GM23338 (cell line): Measurements from ENCODE around the gene CTU1. TPM values are rescaled to one million over a fixed set of nuclear protein-coding genes. Genes with fewer than 3 reads are reported as not detected.

ENCODE experiments used
- ATAC-seq: fragments of 200-7000 bp; cut with Tn5 transposase; 3 replicates; pipeline ENCODE4 v1.9.1; 2020
- DNase-seq: peaks from one replicate; pipeline ENCODE4 v3.0.0-alpha.2; 2015; ENCODE audit warnings: low spot score
- H2AFZ ChIP-seq: fragments of 200-600 bp; sonication (generic); 2 replicates; pipeline ENCODE4 v1.8.0; 2016; ENCODE audit warnings: antibody characterized with exemption, mild to moderate bottlenecking, moderate library complexity
- H3F3A ChIP-seq: fragments of 200-600 bp; sonication (generic); replicated peaks from 2 replicates; pipeline ENCODE4 v1.8.0; 2017; ENCODE audit warnings: antibody characterized with exemption, mixed run types, low read depth
- H3K27ac ChIP-seq: fragments of 200-600 bp; sonication (generic); 2 replicates; pipeline ENCODE4 v1.6.1; 2016; ENCODE audit warnings: low read depth
- H3K27me3 ChIP-seq: fragments of 200-600 bp; sonication (generic); 2 replicates; pipeline ENCODE4 v1.8.0; 2016; ENCODE audit warnings: mild to moderate bottlenecking, mixed run types, moderate library complexity; ENCODE audit not compliant: insufficient read depth
- H3K36me3 ChIP-seq: fragments of 200-600 bp; sonication (generic); 2 replicates; pipeline ENCODE4 v1.8.0; 2016; ENCODE audit warnings: mild to moderate bottlenecking; ENCODE audit not compliant: insufficient read depth
- H3K4me1 ChIP-seq: fragments of 200-600 bp; sonication (generic); 2 replicates; pipeline ENCODE4 v1.8.0; 2016; ENCODE audit warnings: mild to moderate bottlenecking, moderate library complexity; ENCODE audit not compliant: insufficient read depth
- H3K4me2 ChIP-seq: fragments of 200-600 bp; sonication (generic); 2 replicates; pipeline ENCODE4 v1.7.1; 2017; ENCODE audit warnings: mixed run types
- H3K4me3 ChIP-seq: fragments of 200-600 bp; sonication (generic); 2 replicates; pipeline ENCODE4 v1.6.1; 2016; ENCODE audit warnings: mixed run types
- H3K79me2 ChIP-seq: fragments of 200-600 bp; sonication (generic); replicated peaks from 2 replicates; pipeline ENCODE4 v1.8.0; 2017; ENCODE audit warnings: mild to moderate bottlenecking; ENCODE audit not compliant: insufficient read depth
- H3K9me2 ChIP-seq: fragments of 200-600 bp; sonication (generic); 2 replicates; pipeline ENCODE4 v1.8.0; 2017; ENCODE audit not compliant: insufficient read depth
- H4K20me1 ChIP-seq: fragments of 200-600 bp; sonication (generic); replicated peaks from 2 replicates; pipeline ENCODE4 v1.8.0; 2017; ENCODE audit warnings: mild to moderate bottlenecking; ENCODE audit not compliant: insufficient read depth
- H3K27ac Mint-ChIP-seq: 2 replicates; pipeline ENCODE4 v1.8.0; 2020; ENCODE audit warnings: inconsistent platforms, mild to moderate bottlenecking, moderate library complexity, mixed read lengths
- H3K27me3 Mint-ChIP-seq: 3 replicates; pipeline ENCODE4 v1.8.0; 2022; ENCODE audit warnings: low read depth, mild to moderate bottlenecking, moderate library complexity, mixed read lengths, inconsistent platforms; ENCODE audit not compliant: insufficient read depth, poor library complexity
- H3K36me3 Mint-ChIP-seq: 3 replicates; pipeline ENCODE4 v1.8.0; 2021; ENCODE audit warnings: low read depth, mild to moderate bottlenecking, inconsistent platforms, moderate library complexity, mixed read lengths
- H3K4me1 Mint-ChIP-seq: 3 replicates; pipeline ENCODE4 v1.8.0; 2020; ENCODE audit warnings: mild to moderate bottlenecking, inconsistent platforms, mixed read lengths
- H3K4me3 Mint-ChIP-seq: 3 replicates; pipeline ENCODE4 v1.8.0; 2021; ENCODE audit warnings: moderate library complexity, mild to moderate bottlenecking, inconsistent platforms, mixed read lengths
- H3K9me3 Mint-ChIP-seq: 3 replicates; pipeline ENCODE4 v1.8.0; 2020; ENCODE audit warnings: moderate library complexity, mild to moderate bottlenecking, inconsistent platforms, mixed read lengths
- CREB1 ChIP-seq: fragments of 250-450 bp; sonication (Bioruptor Pico); IDR thresholded peaks from 2 replicates; pipeline ENCODE4 v1.5.0; 2020; ENCODE audit warnings: low read depth, mild to moderate bottlenecking, moderate library complexity
- EZH2 ChIP-seq: fragments of 200-600 bp; sonication (generic); IDR thresholded peaks from one replicate; pipeline ENCODE4 v1.8.0; 2017; ENCODE audit warnings: antibody characterized with exemption, mild to moderate bottlenecking, low read depth; ENCODE audit not compliant: unreplicated experiment
- EZH2phosphoT487 ChIP-seq: fragments of 200-600 bp; sonication (generic); IDR thresholded peaks from one replicate; pipeline ENCODE4 v1.8.1; 2018; ENCODE audit warnings: antibody characterized with exemption; ENCODE audit not compliant: unreplicated experiment
- JUNB ChIP-seq: IDR thresholded peaks from one replicate; pipeline ENCODE4 v1.6.1; 2016; ENCODE audit warnings: antibody characterized with exemption; ENCODE audit not compliant: unreplicated experiment
- NANOG ChIP-seq: IDR thresholded peaks from 2 replicates; pipeline ENCODE4 v1.6.1; 2016; ENCODE audit warnings: antibody characterized with exemption, borderline replicate concordance
- POLR2AphosphoS5 ChIP-seq: IDR thresholded peaks from 2 replicates; pipeline ENCODE4 v1.6.1; 2016; ENCODE audit warnings: antibody characterized with exemption, low read depth
- STAT1 ChIP-seq: IDR thresholded peaks from one replicate; pipeline ENCODE4 v1.6.1; 2016; ENCODE audit warnings: antibody characterized with exemption; ENCODE audit not compliant: unreplicated experiment
- ZNF114 ChIP-seq: fragments of 250-450 bp; sonication (Bioruptor Pico); IDR thresholded peaks from 2 replicates; pipeline ENCODE4 v1.5.0; 2020; ENCODE audit warnings: mild to moderate bottlenecking, moderate library complexity
- ZNF331 ChIP-seq: fragments of 250-450 bp; sonication (Bioruptor Pico); IDR thresholded peaks from 2 replicates; pipeline ENCODE4 v1.5.0; 2020; ENCODE audit warnings: low read depth, mild to moderate bottlenecking, moderate library complexity
- polyA plus RNA-seq: library from polyadenylated mRNA; unstranded; fragments of >200 nt; fragmentation: Nextera tagmentation; extraction: Ambion mirVana; gene quantifications from 2 replicates; pipeline ENCODE4 v1.2.1, GENCODE V29; 2016
- total RNA-seq: library from RNA; depleted of rRNA; stranded (reverse); fragments of >200 nt; shearing (Covaris generic); gene quantifications from 2 replicates; pipeline ENCODE4 v1.2.3, GENCODE V29; 2014
- TF ChIP-seq, protein P1 (sequence below): IDR thresholded peaks from 2 replicates; pipeline ENCODE4 v1.6.1; 2016; ENCODE audit warnings: antibody characterized with exemption
- TF ChIP-seq, protein P2 (sequence below): IDR thresholded peaks from one replicate; pipeline ENCODE4 v1.6.1; 2018; ENCODE audit warnings: antibody characterized with exemption; ENCODE audit not compliant: unreplicated experiment
- TF ChIP-seq, protein P3 (sequence below): fragments of 250-450 bp; sonication (Bioruptor Pico); IDR thresholded peaks from 2 replicates; pipeline ENCODE4 v1.5.0; 2020; ENCODE audit warnings: mild to moderate bottlenecking, moderate library complexity
- TF ChIP-seq, protein P4 (sequence below), 2 experiments: fragments of 200-600 bp in 1 of 2; sonication (generic) in 1 of 2; conservative IDR thresholded peaks; 2 replicates each; pipeline versions ENCODE4 v1.5.1 to v1.6.1; 2016 to 2017; ENCODE audit warnings: antibody characterized with exemption in 2 of 2, low read depth in 2 of 2, mild to moderate bottlenecking in 2 of 2, moderate library complexity in 1 of 2

Gene CTU1
- total and polyA plus RNA-seq, 2 experiments from 2014 or later, result 3.7 to 18.8 TPM

DNA sequence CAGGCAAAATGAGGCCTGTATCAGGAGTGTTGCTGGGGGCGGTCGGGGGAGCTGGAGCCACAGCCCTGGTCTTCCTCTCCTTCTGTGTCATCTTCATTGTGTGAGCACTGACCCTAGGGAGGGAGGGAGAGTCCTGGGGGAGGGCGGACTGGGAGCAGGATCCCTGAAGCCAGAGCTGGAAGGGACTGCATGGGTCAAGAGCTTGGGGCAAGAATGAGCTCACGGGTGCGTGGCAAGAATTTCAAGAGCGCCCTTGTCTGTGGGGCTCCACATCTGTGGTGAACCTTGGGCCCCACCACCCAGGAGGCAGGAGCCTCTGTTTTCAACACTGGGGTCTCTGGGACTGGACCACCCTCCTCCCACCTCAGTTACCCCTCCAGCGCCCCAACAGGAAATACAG, 38.5 kb upstream of the CTU1 start:
- Mint-ChIP-seq H3K4me3 (no peak overlapping the region), H3K27ac (no peak overlapping the region), H3K36me3 (no peaks in the 10 kb centered on the region; the same call in 2 of the 3 replicates), H3K9me3 (peaks cover 7% of the 10 kb centered on the region; the same call in 1 of the 3 replicates), H3K4me1 (peaks cover under 1% of the 10 kb centered on the region; the same call in 2 of the 3 replicates), H3K27me3 (peaks cover 16% of the 10 kb centered on the region)
- 0 out of 2 replicates have a peak, but pooled peaks cover 10% of the 10 kb centered on the region for H3K9me2 ChIP-seq
- no peaks in the 10 kb centered on the region for H3F3A ChIP-seq
- H3K79me2 ChIP-seq, result no peaks in the 10 kb centered on the region
- H4K20me1 ChIP-seq, result no peaks in the 10 kb centered on the region
- no peaks in the 10 kb centered on the region for H3K4me1 ChIP-seq
- TF ChIP-seq NANOG (no peak), JUNB (no peak), ZNF331 (CRISPR knock-in tag) (no peak), CREB1 (CRISPR knock-in tag) (no peak), EZH2 (no peak), STAT1 (no peak), ZNF114 (CRISPR knock-in tag) (no peak), POLR2AphosphoS5 (no peak), EZH2phosphoT487 (no peak)
- TF ChIP-seq, protein P1, sequence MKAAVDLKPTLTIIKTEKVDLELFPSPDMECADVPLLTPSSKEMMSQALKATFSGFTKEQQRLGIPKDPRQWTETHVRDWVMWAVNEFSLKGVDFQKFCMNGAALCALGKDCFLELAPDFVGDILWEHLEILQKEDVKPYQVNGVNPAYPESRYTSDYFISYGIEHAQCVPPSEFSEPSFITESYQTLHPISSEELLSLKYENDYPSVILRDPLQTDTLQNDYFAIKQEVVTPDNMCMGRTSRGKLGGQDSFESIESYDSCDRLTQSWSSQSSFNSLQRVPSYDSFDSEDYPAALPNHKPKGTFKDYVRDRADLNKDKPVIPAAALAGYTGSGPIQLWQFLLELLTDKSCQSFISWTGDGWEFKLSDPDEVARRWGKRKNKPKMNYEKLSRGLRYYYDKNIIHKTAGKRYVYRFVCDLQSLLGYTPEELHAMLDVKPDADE, result no peak
- TF ChIP-seq, protein P2, sequence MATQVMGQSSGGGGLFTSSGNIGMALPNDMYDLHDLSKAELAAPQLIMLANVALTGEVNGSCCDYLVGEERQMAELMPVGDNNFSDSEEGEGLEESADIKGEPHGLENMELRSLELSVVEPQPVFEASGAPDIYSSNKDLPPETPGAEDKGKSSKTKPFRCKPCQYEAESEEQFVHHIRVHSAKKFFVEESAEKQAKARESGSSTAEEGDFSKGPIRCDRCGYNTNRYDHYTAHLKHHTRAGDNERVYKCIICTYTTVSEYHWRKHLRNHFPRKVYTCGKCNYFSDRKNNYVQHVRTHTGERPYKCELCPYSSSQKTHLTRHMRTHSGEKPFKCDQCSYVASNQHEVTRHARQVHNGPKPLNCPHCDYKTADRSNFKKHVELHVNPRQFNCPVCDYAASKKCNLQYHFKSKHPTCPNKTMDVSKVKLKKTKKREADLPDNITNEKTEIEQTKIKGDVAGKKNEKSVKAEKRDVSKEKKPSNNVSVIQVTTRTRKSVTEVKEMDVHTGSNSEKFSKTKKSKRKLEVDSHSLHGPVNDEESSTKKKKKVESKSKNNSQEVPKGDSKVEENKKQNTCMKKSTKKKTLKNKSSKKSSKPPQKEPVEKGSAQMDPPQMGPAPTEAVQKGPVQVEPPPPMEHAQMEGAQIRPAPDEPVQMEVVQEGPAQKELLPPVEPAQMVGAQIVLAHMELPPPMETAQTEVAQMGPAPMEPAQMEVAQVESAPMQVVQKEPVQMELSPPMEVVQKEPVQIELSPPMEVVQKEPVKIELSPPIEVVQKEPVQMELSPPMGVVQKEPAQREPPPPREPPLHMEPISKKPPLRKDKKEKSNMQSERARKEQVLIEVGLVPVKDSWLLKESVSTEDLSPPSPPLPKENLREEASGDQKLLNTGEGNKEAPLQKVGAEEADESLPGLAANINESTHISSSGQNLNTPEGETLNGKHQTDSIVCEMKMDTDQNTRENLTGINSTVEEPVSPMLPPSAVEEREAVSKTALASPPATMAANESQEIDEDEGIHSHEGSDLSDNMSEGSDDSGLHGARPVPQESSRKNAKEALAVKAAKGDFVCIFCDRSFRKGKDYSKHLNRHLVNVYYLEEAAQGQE, result no peak
- TF ChIP-seq, protein P3, sequence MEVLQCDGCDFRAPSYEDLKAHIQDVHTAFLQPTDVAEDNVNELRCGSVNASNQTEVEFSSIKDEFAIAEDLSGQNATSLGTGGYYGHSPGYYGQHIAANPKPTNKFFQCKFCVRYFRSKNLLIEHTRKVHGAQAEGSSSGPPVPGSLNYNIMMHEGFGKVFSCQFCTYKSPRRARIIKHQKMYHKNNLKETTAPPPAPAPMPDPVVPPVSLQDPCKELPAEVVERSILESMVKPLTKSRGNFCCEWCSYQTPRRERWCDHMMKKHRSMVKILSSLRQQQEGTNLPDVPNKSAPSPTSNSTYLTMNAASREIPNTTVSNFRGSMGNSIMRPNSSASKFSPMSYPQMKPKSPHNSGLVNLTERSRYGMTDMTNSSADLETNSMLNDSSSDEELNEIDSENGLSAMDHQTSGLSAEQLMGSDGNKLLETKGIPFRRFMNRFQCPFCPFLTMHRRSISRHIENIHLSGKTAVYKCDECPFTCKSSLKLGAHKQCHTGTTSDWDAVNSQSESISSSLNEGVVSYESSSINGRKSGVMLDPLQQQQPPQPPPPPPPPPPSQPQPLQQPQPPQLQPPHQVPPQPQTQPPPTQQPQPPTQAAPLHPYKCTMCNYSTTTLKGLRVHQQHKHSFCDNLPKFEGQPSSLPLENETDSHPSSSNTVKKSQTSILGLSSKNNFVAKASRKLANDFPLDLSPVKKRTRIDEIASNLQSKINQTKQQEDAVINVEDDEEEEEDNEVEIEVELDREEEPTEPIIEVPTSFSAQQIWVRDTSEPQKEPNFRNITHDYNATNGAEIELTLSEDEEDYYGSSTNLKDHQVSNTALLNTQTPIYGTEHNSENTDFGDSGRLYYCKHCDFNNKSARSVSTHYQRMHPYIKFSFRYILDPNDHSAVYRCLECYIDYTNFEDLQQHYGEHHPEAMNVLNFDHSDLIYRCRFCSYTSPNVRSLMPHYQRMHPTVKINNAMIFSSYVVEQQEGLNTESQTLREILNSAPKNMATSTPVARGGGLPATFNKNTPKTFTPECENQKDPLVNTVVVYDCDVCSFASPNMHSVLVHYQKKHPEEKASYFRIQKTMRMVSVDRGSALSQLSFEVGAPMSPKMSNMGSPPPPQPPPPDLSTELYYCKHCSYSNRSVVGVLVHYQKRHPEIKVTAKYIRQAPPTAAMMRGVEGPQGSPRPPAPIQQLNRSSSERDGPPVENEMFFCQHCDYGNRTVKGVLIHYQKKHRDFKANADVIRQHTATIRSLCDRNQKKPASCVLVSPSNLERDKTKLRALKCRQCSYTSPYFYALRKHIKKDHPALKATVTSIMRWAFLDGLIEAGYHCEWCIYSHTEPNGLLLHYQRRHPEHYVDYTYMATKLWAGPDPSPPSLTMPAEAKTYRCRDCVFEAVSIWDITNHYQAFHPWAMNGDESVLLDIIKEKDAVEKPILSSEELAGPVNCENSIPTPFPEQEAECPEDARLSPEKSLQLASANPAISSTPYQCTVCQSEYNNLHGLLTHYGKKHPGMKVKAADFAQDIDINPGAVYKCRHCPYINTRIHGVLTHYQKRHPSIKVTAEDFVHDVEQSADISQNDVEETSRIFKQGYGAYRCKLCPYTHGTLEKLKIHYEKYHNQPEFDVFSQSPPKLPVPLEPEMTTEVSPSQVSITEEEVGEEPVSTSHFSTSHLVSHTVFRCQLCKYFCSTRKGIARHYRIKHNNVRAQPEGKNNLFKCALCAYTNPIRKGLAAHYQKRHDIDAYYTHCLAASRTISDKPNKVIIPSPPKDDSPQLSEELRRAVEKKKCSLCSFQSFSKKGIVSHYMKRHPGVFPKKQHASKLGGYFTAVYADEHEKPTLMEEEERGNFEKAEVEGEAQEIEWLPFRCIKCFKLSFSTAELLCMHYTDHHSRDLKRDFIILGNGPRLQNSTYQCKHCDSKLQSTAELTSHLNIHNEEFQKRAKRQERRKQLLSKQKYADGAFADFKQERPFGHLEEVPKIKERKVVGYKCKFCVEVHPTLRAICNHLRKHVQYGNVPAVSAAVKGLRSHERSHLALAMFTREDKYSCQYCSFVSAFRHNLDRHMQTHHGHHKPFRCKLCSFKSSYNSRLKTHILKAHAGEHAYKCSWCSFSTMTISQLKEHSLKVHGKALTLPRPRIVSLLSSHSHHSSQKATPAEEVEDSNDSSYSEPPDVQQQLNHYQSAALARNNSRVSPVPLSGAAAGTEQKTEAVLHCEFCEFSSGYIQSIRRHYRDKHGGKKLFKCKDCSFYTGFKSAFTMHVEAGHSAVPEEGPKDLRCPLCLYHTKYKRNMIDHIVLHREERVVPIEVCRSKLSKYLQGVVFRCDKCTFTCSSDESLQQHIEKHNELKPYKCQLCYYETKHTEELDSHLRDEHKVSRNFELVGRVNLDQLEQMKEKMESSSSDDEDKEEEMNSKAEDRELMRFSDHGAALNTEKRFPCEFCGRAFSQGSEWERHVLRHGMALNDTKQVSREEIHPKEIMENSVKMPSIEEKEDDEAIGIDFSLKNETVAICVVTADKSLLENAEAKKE (CRISPR knock-in tag), result no peak
- TF ChIP-seq, protein P4, sequence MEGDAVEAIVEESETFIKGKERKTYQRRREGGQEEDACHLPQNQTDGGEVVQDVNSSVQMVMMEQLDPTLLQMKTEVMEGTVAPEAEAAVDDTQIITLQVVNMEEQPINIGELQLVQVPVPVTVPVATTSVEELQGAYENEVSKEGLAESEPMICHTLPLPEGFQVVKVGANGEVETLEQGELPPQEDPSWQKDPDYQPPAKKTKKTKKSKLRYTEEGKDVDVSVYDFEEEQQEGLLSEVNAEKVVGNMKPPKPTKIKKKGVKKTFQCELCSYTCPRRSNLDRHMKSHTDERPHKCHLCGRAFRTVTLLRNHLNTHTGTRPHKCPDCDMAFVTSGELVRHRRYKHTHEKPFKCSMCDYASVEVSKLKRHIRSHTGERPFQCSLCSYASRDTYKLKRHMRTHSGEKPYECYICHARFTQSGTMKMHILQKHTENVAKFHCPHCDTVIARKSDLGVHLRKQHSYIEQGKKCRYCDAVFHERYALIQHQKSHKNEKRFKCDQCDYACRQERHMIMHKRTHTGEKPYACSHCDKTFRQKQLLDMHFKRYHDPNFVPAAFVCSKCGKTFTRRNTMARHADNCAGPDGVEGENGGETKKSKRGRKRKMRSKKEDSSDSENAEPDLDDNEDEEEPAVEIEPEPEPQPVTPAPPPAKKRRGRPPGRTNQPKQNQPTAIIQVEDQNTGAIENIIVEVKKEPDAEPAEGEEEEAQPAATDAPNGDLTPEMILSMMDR (conservative IDR thresholded peaks at IDR 0.05; ENCODE audit: low read depth in 2 of 2), result no peak
- DNase-seq (no peak), ATAC-seq (no peak)
- no peaks in the 10 kb centered on the region for H3K27me3 ChIP-seq
- no peak overlapping the region for H3K27ac ChIP-seq
- no peak overlapping the region for H3K4me3 ChIP-seq
- no peak overlapping the region for H2AFZ ChIP-seq
- H3K4me2 ChIP-seq, result no peak overlapping the region
- no peaks in the 10 kb centered on the region for H3K36me3 ChIP-seq
